Measurements from ENCODE around the gene MCM3AP.
"Not testable (repeated sequence)": the region's sequence is repeated elsewhere in the genome, so short reads cannot be mapped to it uniquely, and the experiment has no call there.

The MCM3AP gene

DNA sequence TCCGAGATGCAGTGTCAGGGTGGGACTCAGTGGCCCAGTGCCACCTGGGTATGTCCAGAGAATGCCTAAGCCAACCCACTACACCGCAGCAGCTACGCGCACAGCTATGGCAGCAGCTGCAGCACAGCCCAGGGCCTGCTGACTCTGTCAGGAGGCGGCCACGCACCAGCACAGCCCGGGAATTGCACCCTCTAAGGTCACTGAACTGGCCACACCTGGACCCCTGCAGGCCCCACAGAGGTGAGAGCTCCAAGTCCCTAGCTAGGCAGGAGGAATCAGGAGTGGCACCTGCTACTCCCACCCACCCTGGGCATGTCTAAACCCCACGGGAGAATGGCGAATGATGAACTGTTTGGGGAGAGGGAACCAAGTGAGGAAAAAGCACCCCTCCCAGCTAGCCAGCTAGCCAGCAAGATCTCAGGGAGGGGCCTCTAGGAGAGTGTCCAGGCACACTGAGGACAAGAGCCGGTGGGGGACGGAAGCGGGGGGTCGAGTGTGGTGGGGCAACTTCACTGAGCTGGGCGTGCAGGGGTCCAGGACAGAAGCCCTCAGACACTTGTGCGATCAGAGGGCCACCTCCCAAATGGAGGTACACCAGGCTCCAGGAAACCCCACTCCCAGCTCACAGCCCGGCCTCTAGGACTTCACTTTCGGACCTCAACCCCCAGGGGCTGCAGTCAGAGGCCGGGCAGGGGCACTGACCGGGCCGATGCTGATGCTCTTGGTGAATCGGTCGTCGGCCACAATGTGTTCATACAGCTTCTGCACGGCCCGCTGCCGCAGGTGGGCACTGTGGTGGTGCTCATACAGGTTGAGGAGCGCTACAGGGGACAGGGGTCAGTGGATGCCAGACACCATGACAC lies 70.7 kb downstream of the MCM3AP start:
- DNase-seq: no peak

DNA sequence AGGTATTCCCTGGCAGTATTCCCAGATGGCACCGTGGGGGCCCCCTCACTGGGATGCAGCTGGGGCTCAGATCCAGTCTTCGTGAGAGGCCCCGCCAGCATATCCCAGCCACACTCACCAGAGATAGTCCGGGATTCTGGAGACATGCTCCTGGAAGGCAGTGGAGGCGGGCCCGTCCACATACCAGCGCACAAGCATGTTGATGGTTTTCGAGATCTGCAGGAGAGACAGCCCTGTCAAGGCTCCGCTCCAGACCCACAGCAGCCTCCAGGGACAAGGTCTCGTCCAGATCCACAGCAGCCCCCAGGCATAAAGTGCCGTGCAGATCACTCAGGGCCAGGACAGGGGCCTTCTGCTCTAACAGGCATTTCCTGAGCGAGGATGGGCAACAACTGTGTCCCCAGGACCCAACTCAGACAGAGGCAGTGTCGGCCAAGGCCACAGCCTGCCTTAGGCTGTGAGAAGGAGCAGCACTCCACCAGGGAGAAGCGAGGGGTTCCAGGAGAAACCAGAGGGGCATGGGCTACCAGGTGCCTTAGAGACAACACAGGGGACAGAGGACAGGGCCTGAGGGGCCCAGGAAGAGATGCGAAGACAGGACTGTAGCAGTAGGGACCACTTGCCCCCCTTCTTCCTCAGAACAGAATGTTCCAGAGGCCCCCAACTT lies 71.7 kb downstream of the MCM3AP start:
- DNase-seq: no peak

DNA sequence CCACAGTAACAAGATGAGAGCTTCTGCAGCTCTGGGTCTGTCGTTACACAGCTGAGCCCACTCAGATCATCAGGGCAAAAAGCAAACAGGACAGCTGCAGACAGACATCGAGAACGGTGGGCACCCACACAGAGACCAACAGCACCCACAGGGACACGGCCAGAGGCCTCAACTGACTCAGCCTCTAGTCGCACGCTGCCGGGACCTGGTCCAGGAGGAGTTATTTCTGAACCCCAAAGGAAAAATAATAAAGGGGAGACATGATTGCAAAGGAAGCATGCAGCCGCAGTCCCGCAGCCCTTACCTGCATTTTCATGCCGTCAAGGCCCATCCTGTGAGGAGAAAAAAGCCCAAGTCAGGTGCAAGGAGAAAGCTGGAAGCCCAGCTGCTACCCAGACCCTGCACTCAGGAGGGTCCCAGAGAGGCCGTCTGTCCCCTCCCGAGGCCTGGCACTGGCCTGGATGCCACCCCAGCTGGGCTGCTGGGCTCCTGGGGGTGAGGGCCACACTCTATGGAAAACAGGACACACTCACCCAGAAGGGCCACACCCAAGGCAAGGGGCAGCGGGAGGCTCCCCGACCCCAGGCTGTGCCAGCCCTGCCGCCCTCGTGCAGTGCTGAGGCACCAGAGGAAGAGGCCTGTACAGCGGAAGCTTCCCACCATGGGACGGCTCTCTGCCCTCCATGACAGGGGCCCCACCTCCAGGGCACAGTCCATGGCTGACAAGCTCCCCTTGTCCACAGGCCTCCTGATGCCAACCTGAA lies 72.5 kb downstream of the MCM3AP start:
- no peak for DNase-seq

DNA sequence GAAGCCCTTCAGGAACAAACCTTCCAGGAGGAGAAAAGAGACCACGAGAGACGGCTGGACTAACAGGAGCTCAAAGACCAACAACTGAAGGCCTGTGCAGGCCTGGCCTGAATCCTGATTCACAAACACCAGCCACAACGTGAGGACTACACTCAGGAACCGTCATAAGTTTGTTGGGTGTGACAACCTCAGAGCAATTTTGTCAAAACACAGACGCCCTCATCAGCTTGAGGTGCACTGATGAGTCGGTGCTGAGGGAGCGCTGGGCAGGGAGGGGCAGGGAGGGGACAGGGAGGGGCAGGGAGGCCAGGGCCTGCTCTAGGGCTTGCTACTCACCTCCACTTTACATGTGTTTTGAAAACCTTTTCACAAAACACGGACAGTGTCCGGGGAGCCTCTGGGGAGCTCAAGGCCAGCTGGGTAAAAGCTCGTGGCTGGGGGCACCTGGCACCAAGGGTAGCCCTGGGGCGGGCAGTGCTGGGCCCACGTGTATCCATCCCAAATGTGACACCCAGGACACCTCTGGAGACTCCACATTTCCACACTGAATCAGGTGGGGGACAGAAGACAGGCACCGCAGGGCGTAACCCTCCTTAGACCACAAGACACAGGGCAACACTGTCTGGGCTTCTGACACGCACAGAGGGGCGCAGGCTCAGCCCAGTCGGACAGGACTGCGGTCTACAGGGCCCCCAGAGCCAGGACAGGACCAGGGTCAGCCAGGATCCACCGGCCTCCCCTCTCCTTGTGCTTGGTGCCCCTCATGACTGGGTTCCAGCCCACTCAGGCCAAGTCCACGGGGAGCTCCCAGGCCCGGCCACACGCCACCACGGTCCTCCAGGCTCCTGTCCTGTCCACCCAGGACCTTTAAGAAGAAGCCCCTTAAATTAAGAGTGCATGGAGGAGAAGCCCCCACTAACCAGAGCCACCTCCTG lies 73.4 kb downstream of the MCM3AP start:
- DNase-seq: no peak

DNA sequence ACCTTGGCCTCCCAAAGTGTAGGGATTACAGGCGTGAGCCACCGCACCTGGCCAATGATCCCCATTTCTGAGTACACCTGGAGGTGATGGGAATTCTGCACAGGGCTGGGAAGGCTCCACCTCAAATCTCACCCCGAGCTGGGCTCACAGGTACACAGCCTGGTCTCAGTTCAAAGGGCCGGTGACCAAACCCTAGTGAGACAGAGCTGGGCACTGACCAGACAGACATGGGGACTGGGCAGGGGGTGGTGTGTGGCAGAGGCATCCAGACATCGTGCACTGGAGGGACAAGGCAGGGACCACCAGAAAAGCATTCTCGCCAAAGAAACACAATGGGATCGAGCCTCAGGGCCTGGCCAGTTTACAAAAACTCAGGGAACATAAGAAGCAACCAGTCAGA lies 74.0 kb downstream of the MCM3AP start:
- DNase-seq: no peak

DNA sequence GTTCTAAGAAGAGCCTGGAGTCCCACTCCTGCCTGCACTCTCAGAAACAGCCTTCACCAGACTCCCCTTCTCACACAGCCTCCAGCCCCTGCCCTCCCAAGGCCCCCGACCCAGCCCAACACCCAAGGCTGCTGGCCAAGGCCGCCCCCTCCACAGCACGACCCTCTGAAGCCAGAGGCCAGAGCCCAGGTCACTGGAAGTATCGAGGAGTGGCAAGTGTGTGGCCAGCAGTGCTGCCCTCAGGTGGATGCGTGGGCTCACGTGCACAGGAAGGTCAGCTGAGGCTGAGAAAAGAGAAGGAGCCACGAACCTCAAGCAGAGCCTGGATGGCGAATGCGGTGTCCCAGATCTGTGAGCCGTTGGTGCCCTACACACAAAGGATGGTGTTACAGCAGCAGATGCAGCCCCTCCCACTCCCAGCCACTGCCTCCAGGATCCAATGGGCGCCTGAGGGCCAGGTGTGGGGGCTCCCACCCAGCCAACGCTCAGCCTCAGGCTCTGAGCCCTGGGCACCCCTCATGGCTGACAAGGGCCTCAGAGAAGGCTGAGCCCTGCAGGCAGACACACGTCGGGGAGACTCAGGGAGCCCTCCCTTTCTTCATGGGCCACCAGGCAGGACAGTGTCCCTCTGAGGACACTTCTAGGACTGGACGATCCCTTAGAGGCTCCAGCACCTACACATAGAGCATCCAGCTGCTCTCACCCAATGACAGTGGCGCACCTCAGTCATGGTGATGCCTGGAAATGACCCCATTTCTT lies 74.9 kb downstream of the MCM3AP start:
- DNase-seq: no peak

DNA sequence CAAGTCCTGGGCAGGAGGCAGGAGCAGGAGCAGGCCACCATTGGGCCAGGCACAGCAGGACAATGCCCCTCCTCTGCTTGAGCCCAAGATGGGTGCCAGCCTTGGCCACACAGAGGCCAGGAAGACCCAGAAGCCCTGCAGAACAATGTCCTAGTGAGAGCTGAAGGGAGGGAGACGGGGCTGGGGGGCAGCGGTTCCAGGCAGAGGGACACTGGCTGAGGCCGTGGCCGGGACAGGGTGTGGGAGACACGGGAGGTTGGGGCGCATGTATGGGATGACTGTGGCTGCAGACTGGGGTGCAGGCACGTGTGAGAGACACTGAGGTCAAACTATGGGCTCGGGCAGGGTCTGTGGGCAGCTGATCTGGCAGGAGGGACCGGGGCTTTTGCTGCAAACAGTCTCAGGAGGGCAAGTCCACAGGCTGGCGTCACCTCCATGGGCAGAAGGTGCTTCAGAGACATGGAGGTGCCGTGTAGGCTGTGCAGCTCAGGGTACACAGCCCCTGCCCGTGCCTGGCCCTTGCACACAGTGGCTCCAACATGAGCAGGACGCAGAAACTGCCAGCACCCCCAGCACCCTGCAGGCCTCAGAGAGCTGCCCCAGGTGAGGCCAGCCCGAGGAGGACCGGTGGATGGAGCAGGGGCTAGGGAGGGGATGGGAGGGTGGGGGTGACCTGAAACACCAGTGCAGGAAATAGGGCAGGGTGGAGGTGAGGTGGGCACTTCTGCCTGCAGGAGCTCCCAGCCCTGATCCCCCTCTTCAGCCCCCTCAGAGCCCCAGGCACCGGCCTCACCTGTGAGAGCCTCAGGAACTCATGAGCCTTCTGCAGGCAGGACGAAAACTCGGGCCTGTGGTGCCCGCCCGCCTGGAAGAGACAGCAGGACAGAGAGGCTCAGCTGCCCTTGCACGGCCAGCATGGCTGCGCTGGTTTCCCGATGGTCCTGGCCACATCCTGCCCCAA lies 76.4 kb downstream of the MCM3AP start:
- no peak for DNase-seq

DNA sequence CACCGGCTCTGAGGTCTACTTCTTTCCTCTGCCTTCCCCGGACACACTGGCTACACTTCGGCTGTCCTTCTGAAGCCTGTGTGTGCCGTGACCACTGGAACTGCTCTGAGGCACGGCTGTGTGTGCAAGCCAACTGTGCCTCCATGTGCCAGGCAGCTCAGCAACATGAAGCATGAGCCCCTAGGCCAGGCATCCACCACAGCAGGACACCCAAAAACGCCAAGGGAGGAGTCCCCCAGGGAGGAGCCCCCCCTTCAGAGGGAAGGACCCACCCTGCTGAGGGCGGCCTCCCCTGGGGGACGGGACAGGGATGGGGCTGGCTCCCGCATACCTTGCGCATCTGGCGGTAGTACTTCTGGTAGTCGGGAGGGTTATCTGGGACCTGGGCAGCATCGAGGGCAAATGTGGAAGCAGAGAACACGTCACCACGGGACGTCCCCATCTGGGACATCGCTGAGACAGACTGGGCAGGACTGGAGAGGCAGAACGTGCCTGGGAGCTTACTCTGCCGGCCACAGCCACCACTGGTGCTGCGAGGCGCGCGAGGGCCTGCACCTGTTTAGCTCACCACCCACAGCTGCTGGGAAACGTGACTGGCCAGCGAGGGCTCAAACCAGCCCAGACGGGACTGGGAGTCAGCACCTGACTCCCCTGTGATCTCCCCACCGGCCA lies 77.4 kb downstream of the MCM3AP start:
- DNase-seq: no peak

DNA sequence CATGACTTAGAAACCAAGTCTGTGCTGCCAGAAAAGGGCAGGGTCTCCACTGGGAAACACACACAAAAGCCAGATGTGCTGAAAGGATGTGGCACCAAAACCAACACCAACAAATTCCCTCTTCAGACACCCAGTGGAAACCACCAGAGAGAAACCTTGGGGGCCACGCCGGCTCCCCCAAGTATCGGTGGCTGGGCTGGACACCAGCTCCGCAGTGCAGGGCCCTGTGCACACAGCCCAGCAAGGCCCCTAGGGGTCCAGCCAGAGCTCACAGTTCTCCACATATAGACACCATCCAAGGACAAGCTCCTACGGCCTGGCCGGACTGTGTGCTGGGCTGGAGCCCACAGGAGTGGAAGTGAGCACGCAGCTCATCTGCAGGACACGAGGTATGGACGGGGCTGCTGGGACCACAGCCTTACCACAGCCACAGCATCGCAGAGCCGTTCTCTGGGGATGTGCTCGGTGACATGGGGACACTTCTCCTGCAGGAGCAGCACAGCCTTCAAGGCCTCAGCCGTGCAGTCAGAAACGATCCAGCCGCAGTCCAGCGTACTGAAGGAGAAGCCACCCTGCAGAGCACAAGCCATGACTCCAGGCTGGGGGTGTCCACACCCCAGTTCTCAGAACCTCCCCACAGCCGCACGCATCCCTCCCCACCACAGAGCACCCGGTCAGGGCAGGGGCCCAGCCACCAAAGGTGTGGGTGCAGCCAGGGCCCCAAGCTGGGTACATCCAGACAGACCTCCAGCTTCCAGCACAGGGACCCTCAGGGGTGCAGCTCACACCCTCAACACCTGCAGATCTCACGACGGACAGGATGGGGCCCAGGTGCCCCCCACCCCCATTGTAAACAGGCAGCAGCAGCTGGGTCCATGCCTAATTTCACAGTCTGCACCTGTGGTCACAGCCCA lies 78.1 kb downstream of the MCM3AP start:
- DNase-seq: no peak

DNA sequence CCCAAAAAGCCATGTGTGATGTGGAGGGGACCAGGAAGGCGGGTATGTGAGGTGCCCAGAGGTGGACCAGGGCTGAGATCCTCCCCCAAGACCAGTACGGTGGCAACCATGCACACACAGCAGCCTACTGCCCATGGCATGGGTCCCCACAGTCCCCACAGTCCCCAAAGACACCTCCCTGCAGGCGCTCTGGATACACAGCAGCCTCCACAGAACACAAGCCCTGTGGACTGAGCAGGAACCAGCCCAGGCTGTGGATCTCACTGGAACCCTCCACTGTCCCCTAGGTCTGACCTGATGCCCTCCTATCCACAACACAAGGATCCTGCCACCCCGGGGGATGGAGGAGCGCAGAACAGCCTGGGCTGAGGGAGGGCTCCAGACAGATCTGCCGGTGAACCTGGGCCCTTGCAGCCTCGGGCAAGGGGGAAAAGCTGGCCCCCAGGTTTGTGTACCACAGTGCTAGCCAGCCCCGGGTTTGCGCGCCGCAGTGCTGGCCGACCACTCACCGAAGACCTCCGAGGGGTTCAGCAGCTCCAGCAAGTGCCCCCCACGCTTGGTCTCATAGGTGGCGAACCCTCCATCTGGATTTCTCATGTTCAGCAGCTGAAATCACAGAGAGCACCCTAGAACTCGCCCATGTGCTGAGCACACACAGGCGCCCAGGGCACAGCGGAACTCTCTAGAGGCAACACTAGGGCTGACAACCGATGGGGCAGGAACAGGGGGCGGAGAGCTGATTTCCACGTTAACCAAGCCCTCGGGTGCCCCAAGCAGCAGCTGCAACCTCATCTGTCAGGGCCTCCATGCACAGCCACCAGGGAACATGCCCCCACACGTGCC lies 79.0 kb downstream of the MCM3AP start:
- no peak for DNase-seq

DNA sequence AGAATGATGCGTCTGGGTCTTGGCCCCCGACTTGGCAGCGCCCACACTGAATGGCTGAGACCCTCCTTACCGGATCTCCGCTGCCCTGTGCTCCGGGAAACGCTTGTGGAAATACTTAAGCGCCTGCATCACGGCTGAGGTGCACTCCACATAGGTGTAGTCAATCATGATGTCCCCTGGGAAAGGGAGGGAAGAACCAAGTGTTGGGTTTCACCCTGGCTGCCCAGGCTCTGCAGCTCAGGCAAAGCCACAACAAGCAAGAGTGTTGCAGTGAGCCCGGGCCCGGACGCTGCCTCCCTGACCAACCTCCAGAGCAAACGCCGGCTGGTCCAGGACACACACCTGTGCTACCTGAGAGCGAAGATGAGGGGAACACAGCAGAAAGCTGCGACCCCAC lies 79.6 kb downstream of the MCM3AP start:
- no peak for DNase-seq

DNA sequence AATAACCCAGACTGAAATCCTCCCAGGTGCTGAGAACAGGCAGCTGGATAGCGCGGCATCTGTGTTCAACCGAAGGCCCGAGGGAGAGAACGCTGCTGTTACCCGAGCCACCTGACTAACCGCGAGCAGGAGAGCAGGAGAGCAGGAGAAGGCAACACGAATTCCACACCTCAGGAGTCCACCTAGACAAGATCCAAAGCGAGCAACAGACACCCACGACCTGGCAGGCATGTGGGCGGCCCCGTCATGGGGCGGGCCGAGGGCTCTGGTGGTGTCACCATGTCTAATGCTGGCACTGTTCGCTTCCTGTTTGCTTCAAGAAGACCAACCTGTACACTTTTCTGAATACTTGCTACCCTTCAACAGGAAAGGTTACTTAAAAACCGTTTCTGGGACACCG lies 80.2 kb downstream of the MCM3AP start:
- no peak for DNase-seq

DNA sequence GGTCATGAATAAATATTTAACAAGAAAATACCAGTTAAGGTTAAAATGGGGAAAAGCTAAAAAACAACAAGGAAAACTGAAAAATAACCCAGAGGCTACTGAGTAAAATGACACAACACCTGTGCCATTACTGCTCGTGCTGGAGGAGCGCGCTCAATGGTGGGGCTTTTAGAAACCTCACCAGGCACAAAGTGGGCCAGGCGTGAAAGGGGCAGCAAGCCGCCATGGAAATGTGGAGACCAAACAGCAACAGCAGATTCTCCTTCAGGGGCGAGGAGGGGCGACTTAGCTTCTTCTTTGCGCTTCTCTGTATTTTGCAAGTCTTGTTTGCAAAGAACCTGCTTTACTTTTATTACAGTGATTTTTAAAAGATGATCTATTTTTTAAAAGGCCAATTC lies 82.2 kb downstream of the MCM3AP start:
- DNase-seq: no peak

DNA sequence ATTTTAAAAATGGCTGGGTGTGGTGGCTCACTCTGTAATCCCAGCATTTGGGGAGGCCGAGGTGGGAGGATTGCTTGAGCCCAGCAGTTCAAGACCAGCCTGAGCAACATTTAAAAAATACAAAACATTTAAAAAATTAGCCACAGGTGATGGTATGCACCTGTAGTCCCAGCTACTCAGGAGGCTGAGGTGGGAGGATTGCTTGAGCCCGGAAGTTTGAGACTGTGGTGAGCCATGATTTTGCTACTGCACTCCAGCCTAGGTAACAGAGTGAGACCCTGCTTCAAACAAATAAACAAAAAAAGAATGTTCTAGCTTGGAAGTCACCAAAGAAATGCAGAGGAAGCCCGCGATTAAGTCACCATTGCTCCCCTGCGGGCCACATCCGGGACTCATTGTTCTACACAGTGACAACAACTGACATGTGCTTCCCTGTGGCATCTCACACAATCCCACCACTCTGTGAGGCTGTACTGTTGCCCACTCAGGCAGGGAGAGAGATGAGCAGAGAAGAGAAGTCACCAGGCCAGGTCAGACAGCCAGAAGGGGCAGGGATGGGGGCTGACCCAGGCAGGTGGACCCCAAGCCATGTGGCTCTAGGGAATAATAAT lies 82.7 kb downstream of the MCM3AP start:
- DNase-seq: no peak

DNA sequence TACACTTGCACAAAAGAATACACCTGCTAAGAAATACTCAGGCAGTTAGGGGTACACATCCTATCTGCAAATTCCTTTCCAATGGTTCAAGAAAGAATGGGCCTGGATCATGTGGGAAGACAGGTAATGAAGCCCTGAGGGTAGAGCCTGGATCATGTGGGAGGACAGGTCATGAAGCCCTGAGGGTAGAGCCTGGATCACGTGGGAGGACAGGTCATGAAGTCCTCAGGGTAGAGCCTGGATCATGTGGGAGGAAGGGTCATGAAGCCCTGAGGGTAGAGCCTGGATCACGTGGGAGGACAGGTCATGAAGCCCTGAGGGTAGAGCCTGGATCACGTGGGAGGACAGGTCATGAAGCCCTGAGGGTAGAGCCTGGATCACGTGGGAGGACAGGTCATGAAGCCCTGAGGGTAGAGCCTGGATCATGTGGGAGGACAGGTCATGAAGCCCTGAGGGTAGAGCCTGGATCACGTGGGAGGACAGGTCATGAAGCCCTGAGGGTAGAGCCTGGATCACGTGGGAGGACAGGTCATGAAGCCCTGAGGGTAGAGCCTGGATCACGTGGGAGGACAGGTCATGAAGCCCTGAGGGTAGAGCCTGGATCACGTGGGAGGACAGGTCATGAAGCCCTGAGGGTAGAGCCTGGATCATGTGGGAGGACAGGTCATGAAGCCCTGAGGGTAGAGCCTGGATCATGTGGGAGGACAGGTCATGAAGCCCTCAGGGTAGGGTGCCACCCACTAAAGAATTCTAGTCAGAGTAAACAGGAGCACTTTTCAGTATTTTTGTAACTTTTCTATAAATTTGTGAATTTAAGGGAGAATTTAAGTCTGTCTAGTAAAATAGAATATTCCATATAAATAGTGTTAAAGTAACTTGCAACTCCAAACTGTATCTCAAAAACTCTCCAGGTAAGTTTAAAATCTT lies 84.3 kb downstream of the MCM3AP start:
- not testable (repeated sequence) for DNase-seq
